Panc1 (cell line): ENCODE data around the gene ABCC1. TPM values are rescaled to one million over a fixed set of nuclear protein-coding genes. Genes with fewer than 3 reads are reported as not detected.

Experiments
- ATAC-seq: fragments of 200-7000 bp; cut with Tn5 transposase; 2 replicates; pipeline ENCODE4 v1.9.1; 2020; ENCODE audit warnings: mild to moderate bottlenecking, moderate library complexity
- BruUV-seq: library from RNA; stranded (reverse); fragments of 400-500 nt; replicated peaks from 2 replicates; lab custom pipeline; 2021; lab: Mats Ljungman, UMichigan
- CTCF ChIA-PET: fragments of 300-600 bp; sonication (Branson Sonifier 250); formaldehyde crosslinking; loops from one replicate; lab custom pipeline; 2022; ENCODE audit warnings: antibody characterized with exemption; lab: Charles Lee
- POLR2A ChIA-PET: fragments of 300-600 bp; sonication (Branson Sonifier 250); formaldehyde crosslinking; loops from one replicate; lab custom pipeline; 2022; ENCODE audit warnings: antibody characterized with exemption; lab: Charles Lee
- DNase-seq: peaks from one replicate; pipeline ENCODE4 v3.0.0-alpha.2; 2010; ENCODE audit warnings: low read depth, low spot score
- H3K27ac ChIP-seq: 2 replicates; pipeline ENCODE4 v1.5.1; 2011; ENCODE audit warnings: mild to moderate bottlenecking, low read length, inconsistent platforms
- H3K27me3 ChIP-seq: fragments of 200-500 bp; sonication (Bioruptor generic); 2 replicates; pipeline ENCODE4 v1.6.0; 2014; ENCODE audit warnings: low read length, inconsistent platforms; ENCODE audit not compliant: control insufficient read depth, insufficient read depth
- H3K36me3 ChIP-seq: fragments of 200-500 bp; sonication (Bioruptor generic); 2 replicates; pipeline ENCODE4 v1.5.1; 2014; ENCODE audit warnings: inconsistent platforms, mild to moderate bottlenecking, low read length, moderate library complexity; ENCODE audit not compliant: control insufficient read depth, insufficient read depth
- H3K4me1 ChIP-seq: 2 replicates; pipeline ENCODE4 v1.5.1; 2011; ENCODE audit warnings: inconsistent platforms, mild to moderate bottlenecking, low read length, moderate library complexity; ENCODE audit not compliant: control insufficient read depth, insufficient read depth
- H3K4me3 ChIP-seq, 2 experiments: 2 replicates each; pipeline ENCODE4 v1.5.1; 2011 to 2012; ENCODE audit warnings: low read depth in 2 of 2, low read length in 2 of 2, mild to moderate bottlenecking in 2 of 2, inconsistent platforms in 1 of 2, moderate library complexity in 1 of 2
- H3K9me3 ChIP-seq: fragments of 200-500 bp; sonication (Bioruptor generic); 2 replicates; pipeline ENCODE4 v1.5.1; 2014; ENCODE audit warnings: low read depth, mild to moderate bottlenecking, inconsistent platforms, low read length, moderate library complexity; ENCODE audit not compliant: control insufficient read depth, insufficient read depth
- POLR2AphosphoS5 ChIP-seq: IDR thresholded peaks from 2 replicates; pipeline ENCODE4 v1.6.1; 2012; ENCODE audit warnings: mild to moderate bottlenecking, low read depth, low read length, moderate library complexity
- SIN3A ChIP-seq: IDR thresholded peaks from 2 replicates; pipeline ENCODE4 v1.6.1; 2012; ENCODE audit warnings: low read depth, mild to moderate bottlenecking, low read length, moderate library complexity, borderline replicate concordance; ENCODE audit not compliant: insufficient read depth
- TCF7L2 ChIP-seq: IDR thresholded peaks from 2 replicates; pipeline ENCODE4 v1.6.1; 2011; ENCODE audit warnings: mild to moderate bottlenecking, low read depth, low read length, inconsistent platforms
- in situ Hi-C: cut with HindIII; loops from 2 replicates; pipeline ENCODE4 v1.10.0; 2016; ENCODE audit warnings: low sequenced_read_pairs, low pct_unique_long_range_greater_than_20kb
- intact Hi-C: fragments of 100-400 bp; cut with micrococcal nuclease; formaldehyde crosslinking; loops from one replicate; pipeline ENCODE4 v1.10.0; 2022; ENCODE audit not compliant: unreplicated experiment
- total RNA-seq: library from RNA; stranded (reverse); gene quantifications from one replicate; pipeline ENCODE4 v1.2.1, GENCODE V29; 2021; ENCODE audit not compliant: unreplicated experiment
- TF ChIP-seq, protein P1 (sequence below), 2 experiments: IDR thresholded peaks; 2 replicates each; pipeline ENCODE4 v1.6.1; 2011 to 2012; ENCODE audit warnings: low read depth in 2 of 2, control low read depth in 1 of 2, low read length in 1 of 2, mild to moderate bottlenecking in 1 of 2, moderate library complexity in 1 of 2; ENCODE audit not compliant: insufficient read depth in 1 of 2
- TF ChIP-seq, protein P2 (sequence below): fragments of 450-650 bp; IDR thresholded peaks from 2 replicates; pipeline ENCODE4 v1.5.1; 2017; ENCODE audit warnings: mild to moderate bottlenecking

Gene ABCC1
- total RNA-seq, 1 experiment from 2014 or later = 296 TPM

DNA sequence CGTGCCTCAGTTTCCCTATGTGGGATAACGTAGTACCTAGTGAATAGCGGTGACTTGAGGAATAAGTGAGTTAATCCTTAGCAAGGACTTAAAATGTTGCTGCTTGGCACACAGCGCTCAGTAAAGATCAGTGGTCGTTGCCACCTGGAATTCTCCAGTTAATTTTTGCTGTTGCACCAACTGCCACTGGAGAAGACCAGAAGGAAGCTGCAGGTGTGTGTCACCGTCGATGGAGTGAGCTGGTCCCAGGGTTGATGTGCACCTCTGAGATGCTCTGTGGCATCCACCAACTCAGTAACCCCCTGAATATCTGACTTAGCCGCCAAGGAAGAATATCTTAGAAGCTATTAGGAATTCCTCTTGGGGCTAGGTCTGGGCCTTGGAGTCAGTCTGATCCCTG is 4.1 kb downstream of the ABCC1 start:
- DNase-seq = no peak
- Histone ChIP-seq H3K9me3 (no peaks in the 10 kb centered on the region), H3K36me3 (no peaks in the 10 kb centered on the region; the same call in 1 of the 2 replicates), H3K4me1 (peaks cover 69% of the 10 kb centered on the region), H3K4me3 (peak overlapping the region in 1 of 2 experiments; percentile 19; a peak in 1 of 4 replicates), H3K27me3 (no peaks in the 10 kb centered on the region), H3K27ac (peak overlapping the region; percentile 98)
- BruUV-seq = TSS peak; percentile 23
- intact Hi-C loops = loop anchor here (5.0 kb wide), 1 partner anchor 39 kb away; no protein-coding TSS in a partner anchor
- ATAC-seq = no peak
- CTCF ChIA-PET = no interaction called here
- POLR2A ChIA-PET = no interaction called here
- in situ Hi-C loops = no loop called here
- TF ChIP-seq TCF7L2 = no peak
- TF ChIP-seq, protein P1, sequence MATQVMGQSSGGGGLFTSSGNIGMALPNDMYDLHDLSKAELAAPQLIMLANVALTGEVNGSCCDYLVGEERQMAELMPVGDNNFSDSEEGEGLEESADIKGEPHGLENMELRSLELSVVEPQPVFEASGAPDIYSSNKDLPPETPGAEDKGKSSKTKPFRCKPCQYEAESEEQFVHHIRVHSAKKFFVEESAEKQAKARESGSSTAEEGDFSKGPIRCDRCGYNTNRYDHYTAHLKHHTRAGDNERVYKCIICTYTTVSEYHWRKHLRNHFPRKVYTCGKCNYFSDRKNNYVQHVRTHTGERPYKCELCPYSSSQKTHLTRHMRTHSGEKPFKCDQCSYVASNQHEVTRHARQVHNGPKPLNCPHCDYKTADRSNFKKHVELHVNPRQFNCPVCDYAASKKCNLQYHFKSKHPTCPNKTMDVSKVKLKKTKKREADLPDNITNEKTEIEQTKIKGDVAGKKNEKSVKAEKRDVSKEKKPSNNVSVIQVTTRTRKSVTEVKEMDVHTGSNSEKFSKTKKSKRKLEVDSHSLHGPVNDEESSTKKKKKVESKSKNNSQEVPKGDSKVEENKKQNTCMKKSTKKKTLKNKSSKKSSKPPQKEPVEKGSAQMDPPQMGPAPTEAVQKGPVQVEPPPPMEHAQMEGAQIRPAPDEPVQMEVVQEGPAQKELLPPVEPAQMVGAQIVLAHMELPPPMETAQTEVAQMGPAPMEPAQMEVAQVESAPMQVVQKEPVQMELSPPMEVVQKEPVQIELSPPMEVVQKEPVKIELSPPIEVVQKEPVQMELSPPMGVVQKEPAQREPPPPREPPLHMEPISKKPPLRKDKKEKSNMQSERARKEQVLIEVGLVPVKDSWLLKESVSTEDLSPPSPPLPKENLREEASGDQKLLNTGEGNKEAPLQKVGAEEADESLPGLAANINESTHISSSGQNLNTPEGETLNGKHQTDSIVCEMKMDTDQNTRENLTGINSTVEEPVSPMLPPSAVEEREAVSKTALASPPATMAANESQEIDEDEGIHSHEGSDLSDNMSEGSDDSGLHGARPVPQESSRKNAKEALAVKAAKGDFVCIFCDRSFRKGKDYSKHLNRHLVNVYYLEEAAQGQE (IDR thresholded peaks at IDR 0.05; ENCODE audit: insufficient read depth in 1 of 2, low read depth in 2 of 2, low read length in 1 of 2) = no peak
- no peak for TF ChIP-seq POLR2AphosphoS5
- TF ChIP-seq, protein P2, sequence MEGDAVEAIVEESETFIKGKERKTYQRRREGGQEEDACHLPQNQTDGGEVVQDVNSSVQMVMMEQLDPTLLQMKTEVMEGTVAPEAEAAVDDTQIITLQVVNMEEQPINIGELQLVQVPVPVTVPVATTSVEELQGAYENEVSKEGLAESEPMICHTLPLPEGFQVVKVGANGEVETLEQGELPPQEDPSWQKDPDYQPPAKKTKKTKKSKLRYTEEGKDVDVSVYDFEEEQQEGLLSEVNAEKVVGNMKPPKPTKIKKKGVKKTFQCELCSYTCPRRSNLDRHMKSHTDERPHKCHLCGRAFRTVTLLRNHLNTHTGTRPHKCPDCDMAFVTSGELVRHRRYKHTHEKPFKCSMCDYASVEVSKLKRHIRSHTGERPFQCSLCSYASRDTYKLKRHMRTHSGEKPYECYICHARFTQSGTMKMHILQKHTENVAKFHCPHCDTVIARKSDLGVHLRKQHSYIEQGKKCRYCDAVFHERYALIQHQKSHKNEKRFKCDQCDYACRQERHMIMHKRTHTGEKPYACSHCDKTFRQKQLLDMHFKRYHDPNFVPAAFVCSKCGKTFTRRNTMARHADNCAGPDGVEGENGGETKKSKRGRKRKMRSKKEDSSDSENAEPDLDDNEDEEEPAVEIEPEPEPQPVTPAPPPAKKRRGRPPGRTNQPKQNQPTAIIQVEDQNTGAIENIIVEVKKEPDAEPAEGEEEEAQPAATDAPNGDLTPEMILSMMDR = no peak
- no peak for TF ChIP-seq SIN3A

DNA sequence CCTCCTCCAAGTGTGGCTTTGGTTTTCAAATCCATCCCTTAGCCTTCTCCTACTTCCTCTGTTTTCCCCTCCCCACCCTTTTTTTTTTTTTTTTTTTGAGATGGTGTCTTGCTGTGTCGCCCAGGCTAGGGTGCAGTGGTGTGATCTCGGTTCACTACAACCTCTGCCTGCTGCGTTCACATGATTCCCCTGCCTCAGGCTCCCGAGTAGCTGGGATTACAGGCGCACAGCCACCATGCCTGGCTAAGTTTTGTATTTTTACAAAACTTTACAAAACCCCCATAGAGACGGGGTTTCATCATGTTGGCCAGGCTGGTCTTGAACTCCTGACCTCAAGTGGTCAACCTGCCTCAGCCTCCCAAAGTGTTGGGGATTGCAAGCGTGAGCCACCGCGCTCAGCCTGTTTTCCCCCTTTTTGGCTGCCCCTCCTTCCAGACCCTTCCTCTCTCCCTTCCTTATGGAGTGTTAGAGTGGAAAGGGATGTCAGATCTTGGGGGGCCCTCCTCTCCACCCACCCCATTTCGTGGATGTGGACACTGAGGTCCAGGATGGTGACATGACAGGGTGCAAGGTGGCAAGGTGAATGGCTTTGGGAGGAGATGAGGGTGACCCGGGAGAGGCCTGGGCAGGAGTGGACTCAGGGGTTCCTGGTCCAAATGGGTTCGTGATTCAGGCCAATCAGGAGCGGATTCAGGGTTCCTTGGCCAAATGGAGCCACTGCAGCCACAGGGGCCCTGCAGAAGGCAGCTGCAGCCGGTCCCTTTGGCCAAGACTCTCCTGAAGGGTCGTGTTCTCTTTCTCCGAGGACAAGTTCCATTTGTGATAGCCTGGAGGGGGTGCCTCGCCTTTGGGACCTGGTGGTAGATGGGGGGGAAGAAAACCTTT is 4.8 kb downstream of the ABCC1 start:
- Histone ChIP-seq H3K27me3 (no peaks in the 10 kb centered on the region), H3K27ac (peak overlapping the region; percentile 98), H3K4me3 (no peak overlapping the region), H3K36me3 (no peaks in the 10 kb centered on the region; the same call in 1 of the 2 replicates), H3K9me3 (no peaks in the 10 kb centered on the region), H3K4me1 (peaks cover 70% of the 10 kb centered on the region)
- TF ChIP-seq, protein P2 = no peak
- TF ChIP-seq, protein P1 (IDR thresholded peaks at IDR 0.05; ENCODE audit: insufficient read depth in 1 of 2, low read depth in 2 of 2, low read length in 1 of 2) = no peak
- TF ChIP-seq SIN3A (no peak), POLR2AphosphoS5 (no peak)
- POLR2A ChIA-PET = no interaction called here
- ATAC-seq = no peak
- DNase-seq = no peak
- intact Hi-C loops (loop anchor here (5.0 kb wide), 1 partner anchor 38 kb away; no protein-coding TSS in a partner anchor), in situ Hi-C loops (no loop called here)
- CTCF ChIA-PET = no interaction called here
- BruUV-seq = no TSS peak
